Ishikawa (cell line): ENCODE measurements around the gene GSE1.

Experiments
- CEBPB ChIP-seq: IDR thresholded peaks from 2 replicates; pipeline ENCODE4 v1.6.1; 2012
- CREB1 ChIP-seq: IDR thresholded peaks from 2 replicates; pipeline ENCODE4 v1.6.1; 2012; ENCODE audit warnings: low read depth
- EP300 ChIP-seq: IDR thresholded peaks from 2 replicates; pipeline ENCODE4 v1.6.1; 2012; ENCODE audit warnings: borderline replicate concordance
- RAD21 ChIP-seq: IDR thresholded peaks from 2 replicates; pipeline ENCODE4 v1.6.1; 2012; ENCODE audit warnings: low read depth
- TAF1 ChIP-seq: IDR thresholded peaks from 2 replicates; pipeline ENCODE4 v1.6.1; 2012; ENCODE audit warnings: low read depth, mild to moderate bottlenecking
- YY1 ChIP-seq: IDR thresholded peaks from 2 replicates; pipeline ENCODE4 v1.6.1; 2012; ENCODE audit warnings: low read depth
- ZBTB7A ChIP-seq: IDR thresholded peaks from 2 replicates; pipeline ENCODE4 v1.6.1; 2012; ENCODE audit warnings: low read depth
- TF ChIP-seq, protein P1 (sequence below): IDR thresholded peaks from 2 replicates; pipeline ENCODE4 v1.6.1; 2012; ENCODE audit warnings: low read depth, mild to moderate bottlenecking

DNA sequence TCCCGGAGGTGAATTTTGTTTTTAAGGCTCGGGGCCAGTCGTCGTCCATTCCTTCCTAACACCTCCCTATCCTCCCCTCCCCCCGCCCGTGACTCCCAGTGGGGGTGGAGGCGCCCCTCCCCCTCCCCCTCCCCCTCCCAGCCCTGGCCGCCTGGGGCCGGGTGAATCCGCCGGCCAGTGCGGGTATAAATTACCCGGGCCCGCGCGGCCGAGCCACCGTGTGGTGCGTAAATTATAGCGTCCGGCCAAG is 2.0 kb upstream of the GSE1 start:
- TF ChIP-seq EP300 (no peak), YY1 (no peak), CEBPB (no peak), RAD21 (no peak), CREB1 (no peak), TAF1 (no peak), ZBTB7A (no peak)
- TF ChIP-seq, protein P1, sequence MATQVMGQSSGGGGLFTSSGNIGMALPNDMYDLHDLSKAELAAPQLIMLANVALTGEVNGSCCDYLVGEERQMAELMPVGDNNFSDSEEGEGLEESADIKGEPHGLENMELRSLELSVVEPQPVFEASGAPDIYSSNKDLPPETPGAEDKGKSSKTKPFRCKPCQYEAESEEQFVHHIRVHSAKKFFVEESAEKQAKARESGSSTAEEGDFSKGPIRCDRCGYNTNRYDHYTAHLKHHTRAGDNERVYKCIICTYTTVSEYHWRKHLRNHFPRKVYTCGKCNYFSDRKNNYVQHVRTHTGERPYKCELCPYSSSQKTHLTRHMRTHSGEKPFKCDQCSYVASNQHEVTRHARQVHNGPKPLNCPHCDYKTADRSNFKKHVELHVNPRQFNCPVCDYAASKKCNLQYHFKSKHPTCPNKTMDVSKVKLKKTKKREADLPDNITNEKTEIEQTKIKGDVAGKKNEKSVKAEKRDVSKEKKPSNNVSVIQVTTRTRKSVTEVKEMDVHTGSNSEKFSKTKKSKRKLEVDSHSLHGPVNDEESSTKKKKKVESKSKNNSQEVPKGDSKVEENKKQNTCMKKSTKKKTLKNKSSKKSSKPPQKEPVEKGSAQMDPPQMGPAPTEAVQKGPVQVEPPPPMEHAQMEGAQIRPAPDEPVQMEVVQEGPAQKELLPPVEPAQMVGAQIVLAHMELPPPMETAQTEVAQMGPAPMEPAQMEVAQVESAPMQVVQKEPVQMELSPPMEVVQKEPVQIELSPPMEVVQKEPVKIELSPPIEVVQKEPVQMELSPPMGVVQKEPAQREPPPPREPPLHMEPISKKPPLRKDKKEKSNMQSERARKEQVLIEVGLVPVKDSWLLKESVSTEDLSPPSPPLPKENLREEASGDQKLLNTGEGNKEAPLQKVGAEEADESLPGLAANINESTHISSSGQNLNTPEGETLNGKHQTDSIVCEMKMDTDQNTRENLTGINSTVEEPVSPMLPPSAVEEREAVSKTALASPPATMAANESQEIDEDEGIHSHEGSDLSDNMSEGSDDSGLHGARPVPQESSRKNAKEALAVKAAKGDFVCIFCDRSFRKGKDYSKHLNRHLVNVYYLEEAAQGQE = no peak
